Ishikawa (cell line): Measurements from ENCODE around the gene NACC2.

Source experiments
- CEBPB ChIP-seq: IDR thresholded peaks from 2 replicates; pipeline ENCODE4 v1.6.1; 2012
- CREB1 ChIP-seq: IDR thresholded peaks from 2 replicates; pipeline ENCODE4 v1.6.1; 2012; ENCODE audit warnings: low read depth
- EP300 ChIP-seq: IDR thresholded peaks from 2 replicates; pipeline ENCODE4 v1.6.1; 2012; ENCODE audit warnings: borderline replicate concordance
- FOXM1 ChIP-seq: IDR thresholded peaks from 2 replicates; pipeline ENCODE4 v1.6.1; 2012; ENCODE audit warnings: low read depth, borderline replicate concordance
- NFIC ChIP-seq: IDR thresholded peaks from 2 replicates; pipeline ENCODE4 v1.6.1; 2012
- RAD21 ChIP-seq: IDR thresholded peaks from 2 replicates; pipeline ENCODE4 v1.6.1; 2012; ENCODE audit warnings: low read depth
- TAF1 ChIP-seq: IDR thresholded peaks from 2 replicates; pipeline ENCODE4 v1.6.1; 2012; ENCODE audit warnings: low read depth, mild to moderate bottlenecking
- YY1 ChIP-seq: IDR thresholded peaks from 2 replicates; pipeline ENCODE4 v1.6.1; 2012; ENCODE audit warnings: low read depth
- ZBTB7A ChIP-seq: IDR thresholded peaks from 2 replicates; pipeline ENCODE4 v1.6.1; 2012; ENCODE audit warnings: low read depth
- TF ChIP-seq, protein P1 (sequence below): IDR thresholded peaks from 2 replicates; pipeline ENCODE4 v1.6.1; 2012
- TF ChIP-seq, protein P2 (sequence below): IDR thresholded peaks from 2 replicates; pipeline ENCODE4 v1.6.1; 2012; ENCODE audit warnings: low read depth, mild to moderate bottlenecking

DNA sequence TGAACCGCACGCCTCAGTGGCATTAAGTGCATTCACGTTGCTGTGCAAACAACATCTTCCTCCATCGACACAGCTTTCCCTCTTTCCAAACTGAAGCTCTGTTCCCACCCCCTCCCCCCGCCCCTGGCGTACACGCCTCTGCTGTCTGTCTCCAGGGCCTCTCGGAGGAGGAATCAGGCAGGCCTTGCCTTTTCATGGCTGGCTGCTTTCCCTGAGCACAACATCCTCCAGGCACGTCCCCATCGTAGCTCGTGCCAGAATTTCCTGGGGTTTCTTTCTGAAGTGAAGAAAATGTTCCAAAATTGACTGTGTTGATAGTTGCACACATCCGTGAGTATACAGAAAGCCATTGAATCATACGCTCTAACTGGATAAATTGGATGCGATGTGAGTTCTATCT lies 45.9 kb upstream of the NACC2 start:
- TF ChIP-seq, protein P1, sequence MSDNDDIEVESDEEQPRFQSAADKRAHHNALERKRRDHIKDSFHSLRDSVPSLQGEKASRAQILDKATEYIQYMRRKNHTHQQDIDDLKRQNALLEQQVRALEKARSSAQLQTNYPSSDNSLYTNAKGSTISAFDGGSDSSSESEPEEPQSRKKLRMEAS, result no peak
- TF ChIP-seq YY1 (no peak), TAF1 (no peak), RAD21 (no peak), EP300 (peak; percentile 76), ZBTB7A (no peak), CEBPB (no peak; the same call in 1 of the 2 replicates), NFIC (peak; percentile 60), FOXM1 (no peak), CREB1 (no peak)
- TF ChIP-seq, protein P2, sequence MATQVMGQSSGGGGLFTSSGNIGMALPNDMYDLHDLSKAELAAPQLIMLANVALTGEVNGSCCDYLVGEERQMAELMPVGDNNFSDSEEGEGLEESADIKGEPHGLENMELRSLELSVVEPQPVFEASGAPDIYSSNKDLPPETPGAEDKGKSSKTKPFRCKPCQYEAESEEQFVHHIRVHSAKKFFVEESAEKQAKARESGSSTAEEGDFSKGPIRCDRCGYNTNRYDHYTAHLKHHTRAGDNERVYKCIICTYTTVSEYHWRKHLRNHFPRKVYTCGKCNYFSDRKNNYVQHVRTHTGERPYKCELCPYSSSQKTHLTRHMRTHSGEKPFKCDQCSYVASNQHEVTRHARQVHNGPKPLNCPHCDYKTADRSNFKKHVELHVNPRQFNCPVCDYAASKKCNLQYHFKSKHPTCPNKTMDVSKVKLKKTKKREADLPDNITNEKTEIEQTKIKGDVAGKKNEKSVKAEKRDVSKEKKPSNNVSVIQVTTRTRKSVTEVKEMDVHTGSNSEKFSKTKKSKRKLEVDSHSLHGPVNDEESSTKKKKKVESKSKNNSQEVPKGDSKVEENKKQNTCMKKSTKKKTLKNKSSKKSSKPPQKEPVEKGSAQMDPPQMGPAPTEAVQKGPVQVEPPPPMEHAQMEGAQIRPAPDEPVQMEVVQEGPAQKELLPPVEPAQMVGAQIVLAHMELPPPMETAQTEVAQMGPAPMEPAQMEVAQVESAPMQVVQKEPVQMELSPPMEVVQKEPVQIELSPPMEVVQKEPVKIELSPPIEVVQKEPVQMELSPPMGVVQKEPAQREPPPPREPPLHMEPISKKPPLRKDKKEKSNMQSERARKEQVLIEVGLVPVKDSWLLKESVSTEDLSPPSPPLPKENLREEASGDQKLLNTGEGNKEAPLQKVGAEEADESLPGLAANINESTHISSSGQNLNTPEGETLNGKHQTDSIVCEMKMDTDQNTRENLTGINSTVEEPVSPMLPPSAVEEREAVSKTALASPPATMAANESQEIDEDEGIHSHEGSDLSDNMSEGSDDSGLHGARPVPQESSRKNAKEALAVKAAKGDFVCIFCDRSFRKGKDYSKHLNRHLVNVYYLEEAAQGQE, result no peak
